ENCODE measurements around the gene DPM1.
"Not testable (repeated sequence)": the region's sequence is repeated elsewhere in the genome, so short reads cannot be mapped to it uniquely, and the experiment has no call there.

DPM1 gene

DNA sequence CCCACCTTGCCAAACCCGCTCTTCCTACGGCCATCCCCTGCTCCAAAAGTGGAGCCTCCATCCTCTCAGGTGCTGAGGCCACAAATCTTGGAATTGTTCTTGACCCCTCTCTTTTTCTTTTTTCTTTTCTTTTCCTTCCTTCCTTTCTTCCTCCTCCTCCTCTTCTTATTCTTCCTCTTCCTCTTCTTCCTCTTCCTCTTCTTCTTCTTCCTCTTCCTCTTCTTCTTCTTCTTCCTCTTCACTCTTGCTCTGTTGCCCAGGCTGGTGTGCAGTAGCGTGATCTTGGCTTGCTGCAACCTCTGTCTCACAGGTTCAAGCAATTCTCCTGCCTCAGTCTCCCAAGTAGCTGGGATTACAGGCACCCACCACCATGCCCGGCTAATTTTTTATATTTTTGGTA is 20.2 kb upstream of the DPM1 start:
- DNase-seq: not testable (repeated sequence)

DNA sequence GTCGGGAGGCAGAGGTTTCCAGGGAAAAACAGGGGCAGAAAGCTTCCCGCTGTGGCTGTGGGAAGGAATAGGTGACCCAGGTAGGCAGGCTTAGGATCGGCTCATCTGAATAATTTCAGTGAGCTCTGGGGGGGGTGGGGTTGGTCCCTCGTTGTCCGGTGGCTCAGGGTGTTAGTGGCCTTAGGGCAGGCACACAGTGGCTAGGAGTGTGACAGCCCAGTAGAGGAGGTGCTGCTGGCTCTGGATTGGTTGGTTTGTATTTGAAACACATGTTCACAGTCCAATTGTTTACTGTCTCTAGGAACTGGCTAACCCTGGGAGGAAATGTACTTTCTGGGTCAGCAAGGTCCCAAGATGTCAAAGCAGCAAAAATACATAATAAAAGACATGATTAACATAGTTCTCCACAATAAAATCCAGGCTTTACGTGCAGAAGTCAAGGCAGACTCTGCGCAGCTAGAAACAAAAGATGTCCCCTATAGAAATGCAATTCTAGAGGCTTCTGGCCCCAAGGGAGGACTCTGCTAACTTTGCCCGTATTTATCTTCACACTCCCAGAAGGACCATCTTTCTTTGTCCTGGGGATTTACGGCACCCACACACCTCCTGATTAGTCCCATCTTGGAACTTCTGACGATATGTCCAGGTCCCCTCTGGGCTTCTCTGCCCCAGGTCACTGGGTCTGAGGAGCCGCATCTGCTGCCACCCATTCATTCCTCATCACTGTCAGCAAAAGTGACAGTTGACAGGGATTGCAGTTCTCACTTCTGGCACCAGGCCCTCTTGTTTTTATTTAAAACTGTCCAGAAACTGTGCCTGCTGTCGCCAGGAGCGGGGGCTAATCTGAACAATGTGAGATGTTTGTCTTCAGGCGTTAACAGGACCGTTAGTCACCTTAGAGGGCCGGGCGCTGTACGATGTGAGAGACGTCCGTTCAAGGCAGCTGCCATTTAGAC is 19.0 kb upstream of the DPM1 start:
- DNase-seq: no peak

DNA sequence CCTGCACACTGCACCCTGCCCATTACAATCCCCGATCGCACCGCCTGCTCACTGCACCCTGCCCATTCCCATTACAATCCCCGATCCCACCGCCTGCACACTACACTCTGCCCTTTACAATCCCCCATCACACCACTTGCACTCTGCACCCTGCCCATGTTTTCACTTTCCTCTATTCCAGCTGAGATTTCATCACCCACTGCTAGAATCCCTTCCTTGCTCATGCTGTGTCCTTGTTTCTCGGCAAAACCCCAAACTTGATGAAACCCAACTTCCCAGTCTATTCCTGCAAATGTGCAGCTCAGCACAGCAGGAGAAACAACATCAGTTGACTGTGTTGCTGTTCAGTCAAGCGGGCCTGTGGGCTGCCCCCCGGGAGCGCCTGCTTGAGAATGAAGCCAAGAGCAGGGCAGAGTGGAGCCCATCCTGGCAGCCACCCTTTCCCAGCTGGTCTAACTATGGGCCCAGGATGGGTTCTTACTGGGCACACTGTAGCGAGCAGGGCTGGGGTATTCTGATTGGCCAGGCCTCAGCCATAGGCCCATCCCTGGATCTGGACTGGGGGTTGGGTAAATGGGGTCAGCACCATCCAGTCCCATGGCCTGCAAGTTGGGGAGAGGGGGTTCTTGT is 17.5 kb upstream of the DPM1 start:
- DNase-seq: no peak

DNA sequence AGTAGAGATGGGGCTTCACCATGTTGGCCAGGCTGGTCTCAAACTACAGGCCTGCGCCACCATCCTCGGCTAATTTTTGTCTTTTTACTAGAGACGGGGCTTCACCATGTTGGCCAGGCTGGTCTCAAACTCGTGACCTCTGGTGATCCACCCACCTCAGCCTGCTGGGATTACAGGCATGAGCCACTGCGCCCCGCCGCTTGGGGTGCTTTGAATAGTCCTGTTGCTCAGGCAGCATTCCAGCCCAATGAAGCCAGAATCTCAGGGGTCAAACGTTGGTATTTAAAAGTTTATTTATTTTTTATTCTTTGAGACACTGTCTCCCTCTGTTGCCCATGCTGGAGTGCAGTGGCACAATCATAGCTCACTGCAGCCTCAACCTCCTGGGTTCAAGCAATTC is 11.6 kb upstream of the DPM1 start:
- DNase-seq: no peak

DNA sequence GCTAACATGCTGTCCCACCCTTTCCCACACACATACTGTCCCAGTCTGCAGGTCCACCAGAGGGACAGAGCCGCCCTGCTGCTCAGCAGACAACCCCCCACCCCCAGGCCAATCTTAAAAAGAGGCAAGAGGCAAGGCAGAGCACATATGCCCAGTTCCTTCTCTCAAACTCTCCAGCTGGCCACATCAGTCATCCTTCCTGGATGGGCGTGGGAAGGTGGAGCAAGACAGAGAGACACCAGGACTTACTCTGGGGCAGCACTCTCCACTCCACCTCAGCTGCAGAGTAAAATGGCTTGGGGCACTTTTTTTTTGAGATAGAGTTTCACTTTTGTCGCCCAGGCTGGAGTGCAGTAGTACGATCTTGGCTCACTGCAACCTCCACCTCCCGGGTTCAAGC is 11.1 kb upstream of the DPM1 start:
- DNase-seq: no peak

DNA sequence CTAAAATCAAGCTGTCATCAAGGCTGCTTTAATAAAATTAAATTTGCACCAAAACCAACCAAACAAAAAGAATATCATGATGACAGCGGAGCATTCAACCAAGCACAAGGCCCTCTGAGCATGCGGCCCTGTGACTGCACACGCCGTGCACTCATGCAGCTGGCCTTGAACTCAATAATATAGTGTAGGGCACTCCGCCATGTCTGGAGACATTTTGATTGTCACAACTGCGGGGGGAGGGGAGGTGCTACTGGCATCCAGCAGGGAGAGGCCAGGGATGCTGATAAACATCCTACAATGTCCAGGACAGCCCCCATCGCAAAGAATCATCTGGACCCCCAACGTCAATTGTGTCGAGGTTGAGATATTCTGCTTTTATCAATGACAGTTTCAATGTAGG is 10.0 kb upstream of the DPM1 start:
- DNase-seq: no peak

DNA sequence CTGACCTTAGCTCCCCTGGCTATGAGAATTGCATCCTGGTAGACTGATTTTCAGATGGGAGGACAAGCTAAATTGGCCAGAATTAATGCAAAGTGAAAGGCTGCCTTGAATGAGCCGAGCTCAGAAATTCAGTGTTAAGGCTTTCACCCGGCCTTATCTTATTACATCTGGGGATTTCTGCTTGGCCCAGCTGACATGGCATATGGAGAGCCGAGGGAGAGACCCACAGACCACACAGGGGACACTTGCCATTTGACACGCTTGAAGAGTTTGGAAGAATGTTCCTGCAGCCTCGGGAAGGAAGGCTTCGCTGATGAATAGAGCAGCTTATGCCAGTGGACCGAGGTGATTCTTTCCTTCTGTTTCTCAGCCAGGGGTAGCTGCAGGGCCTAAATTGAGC is 9.3 kb upstream of the DPM1 start:
- DNase-seq: no peak

DNA sequence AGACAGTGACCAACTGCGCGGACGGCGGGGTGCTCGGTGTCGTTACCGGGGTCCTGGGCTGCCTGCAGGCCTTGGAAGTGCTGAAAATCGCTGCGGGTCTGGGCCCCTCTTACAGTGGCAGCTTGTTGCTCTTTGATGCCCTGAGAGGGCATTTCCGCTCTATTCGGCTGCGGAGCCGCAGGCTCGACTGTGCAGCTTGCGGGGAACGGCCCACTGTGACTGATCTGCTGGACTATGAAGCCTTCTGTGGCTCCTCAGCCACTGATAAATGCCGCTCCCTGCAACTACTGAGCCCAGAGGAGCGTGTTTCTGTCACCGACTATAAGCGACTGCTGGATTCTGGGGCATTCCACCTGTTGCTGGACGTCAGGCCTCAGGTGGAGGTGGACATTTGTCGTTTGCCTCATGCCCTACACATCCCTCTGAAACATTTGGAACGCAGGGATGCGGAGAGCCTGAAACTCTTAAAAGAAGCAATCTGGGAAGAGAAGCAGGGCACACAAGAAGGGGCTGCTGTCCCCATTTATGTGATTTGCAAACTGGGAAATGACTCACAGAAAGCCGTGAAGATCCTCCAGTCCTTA is 1.3 kb upstream of the DPM1 start:
- DNase-seq: no peak

DNA sequence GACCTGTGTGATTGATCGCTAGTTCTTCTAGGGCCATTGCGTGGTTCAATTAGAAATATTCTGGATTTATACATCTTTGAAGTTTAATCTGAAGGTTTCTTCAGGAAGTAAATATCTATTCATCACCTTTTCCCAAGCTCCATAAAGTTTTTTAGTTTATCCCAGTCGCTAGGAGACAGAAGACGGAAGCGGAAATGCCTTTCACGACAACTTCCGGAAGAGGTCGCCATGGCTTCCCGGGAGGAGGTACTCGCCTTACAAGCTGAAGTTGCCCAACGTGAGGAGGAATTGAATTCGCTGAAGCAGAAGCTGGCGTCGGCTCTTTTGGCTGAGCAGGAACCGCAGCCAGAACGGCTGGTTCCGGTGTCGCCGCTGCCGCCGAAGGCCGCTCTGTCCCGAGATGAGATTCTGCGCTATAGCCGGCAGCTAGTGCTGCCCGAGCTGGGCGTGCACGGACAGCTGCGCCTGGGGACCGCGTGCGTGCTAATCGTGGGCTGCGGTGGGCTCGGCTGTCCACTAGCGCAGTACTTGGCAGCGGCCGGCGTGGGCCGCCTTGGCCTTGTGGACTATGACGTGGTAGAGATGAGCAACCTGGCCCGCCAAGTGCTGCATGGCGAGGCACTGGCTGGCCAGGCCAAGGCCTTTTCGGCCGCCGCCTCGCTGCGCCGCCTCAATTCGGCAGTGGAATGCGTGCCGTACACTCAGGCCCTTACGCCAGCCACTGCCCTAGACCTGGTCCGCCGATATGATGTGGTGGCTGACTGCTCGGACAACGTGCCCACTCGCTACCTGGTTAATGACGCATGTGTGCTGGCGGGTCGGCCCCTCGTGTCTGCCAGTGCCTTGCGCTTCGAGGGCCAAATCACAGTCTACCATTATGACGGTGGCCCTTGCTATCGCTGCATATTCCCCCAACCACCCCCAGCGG is 547 bp upstream of the DPM1 start, which contains the start of gene MOCS3:
Gene MOCS3, plus strand, starts transcription at position 204 of the 928 bp plus-strand sequence. Its CDS starts 25 bp downstream, at position 229.
- DNase-seq: peak; percentile 62

DNA sequence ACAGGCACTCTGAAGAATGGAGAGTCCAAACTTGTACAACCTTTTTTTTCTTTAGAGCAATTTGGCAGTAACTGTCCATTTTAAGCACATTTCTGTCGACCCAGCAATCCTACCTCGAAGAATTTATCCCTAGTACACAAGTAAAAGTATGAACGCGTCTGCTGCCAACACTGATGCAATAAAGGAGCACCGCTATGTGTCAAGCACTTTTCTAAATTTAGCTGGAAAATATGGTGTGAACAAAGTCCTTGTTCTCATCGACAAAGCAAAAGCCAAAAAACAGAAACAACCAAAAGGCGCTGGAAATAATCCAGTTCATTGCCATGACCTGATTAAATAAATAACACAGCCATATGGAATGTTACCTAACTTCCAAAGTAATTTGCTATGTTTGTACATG is 1.1 kb downstream of the DPM1 start:
- DNase-seq: no peak

DNA sequence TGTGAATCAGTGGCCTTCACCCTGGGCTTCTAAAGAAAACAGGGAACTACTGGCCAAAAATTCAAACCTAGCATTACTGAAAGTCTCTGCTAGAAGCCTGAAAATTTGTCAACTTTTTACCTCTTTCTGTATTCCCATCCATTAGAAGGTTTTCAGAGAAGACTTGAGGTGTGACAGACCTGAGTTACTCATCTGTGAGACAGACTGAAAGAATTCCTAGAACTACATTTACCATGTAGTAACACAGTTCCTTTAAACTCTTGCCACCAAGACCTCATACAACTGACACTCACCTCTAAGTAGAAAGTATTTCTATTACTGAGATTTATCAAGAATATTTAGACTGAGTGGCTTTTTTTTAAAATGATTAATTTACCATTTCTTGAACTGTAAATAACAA is 4.5 kb downstream of the DPM1 start:
- no peak for DNase-seq

DNA sequence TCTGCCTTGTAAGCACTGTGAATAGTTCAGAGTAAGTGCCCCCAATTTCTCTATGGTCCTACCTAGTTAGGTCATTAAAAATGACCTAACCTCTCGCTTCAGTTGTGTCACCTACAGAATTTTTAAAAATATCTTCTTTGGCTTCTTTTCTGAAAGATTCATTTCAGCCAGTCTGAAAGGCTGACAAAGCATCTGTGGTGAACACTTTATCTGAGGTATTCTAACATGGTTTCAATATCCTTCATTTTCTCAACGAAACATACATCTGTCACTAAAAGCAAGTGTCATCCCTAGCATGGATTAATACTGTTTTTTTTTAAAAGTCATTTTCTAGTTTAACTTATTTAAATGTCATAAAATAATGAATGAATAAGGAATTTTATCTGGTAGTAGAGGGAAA is 5.1 kb downstream of the DPM1 start:
- DNase-seq: no peak

DNA sequence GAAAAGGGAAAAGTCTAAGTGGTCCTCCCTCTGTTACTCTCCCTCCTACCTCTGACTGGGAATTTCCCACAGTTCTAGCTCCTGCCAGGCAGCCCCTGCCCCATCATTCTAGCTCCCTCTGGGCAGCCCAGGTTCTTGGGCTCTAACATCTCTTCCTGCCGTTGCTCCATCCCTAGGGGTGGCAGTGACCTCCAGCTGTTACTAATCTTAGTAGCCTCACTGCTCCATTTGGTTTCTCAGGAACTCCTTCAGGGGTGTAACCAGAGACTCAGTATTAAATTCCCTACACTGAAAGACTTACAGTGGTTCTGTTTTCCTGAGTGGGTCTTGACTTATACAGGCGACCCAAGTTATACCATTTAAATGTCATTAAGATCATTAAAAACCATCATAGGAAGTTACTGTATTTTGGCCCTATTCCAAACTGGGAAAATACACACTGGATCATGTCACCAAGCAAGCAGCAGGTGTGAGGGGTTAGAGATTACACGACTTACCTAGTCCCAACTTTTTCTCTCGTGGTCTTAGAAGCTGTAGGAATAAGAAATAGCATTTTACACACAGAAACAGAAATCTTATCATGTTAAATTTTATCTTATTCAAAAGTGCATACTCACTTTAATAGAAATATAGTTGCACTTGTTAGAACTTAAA is 10.1 kb downstream of the DPM1 start:
- DNase-seq: no peak

DNA sequence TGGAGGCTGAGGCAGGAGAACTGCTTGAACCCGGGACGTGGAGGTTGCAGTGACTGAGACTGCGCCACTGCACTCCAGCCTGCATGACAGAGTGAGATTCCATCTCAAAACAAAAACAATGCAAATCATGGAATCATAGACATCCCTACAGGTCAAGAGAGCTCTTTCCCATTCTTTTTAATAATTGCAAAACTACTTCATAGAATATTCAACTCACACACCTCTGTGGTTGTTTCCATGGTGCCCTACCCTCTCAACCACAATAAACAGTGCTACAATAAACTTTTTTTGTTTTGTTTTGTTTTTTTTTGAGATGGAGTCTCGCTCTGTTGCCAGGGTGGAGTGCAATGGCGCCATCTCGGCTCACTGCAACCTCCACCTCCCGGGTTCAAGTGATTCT is 15.3 kb downstream of the DPM1 start:
- DNase-seq: no peak

DNA sequence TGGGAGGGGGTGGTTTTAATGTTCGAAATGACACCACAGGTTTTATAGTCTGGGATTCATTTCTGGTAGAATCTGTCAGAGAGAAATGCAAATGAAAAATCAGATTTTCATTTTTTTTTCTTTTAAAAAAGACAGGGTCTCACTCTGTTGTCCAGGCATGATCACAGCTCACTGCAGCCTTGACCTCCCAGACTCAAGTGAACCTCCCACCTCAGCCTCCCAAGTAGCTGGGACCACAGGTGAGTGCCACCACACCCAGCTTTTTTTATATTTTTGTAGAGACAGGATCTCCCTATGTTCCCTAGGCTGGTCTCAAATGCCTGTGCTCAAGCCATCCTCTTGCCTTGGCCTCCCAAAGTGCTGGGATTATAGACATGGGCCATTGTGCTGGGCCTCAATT is 24.7 kb downstream of the DPM1 start:
- no peak for DNase-seq

DNA sequence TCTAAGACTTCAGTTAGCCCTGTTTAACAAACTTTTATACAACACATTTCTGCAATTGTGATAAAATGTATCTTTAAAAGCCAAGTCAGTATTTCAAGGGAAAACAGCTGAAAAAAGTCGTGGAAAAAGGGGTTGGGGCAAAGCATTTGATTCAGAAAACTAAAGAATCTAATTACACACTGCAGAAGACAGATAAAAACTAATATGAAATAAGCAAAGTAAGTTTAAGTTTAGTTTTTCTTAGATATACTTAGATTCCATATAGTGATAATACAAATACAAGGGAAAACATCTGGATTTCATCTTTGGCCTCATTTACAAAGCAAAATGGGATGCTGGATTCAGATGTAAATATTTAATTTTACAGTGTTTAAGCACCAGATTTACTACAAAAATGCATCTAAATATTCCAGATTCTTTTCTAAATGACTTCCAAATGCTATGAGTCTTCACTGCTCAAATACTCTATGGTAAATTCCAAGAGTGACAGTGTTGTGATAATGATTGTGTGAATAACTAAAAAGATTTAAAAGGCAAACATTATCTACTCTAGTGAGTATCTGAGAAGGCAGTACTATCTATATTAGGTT is 25.5 kb downstream of the DPM1 start:
- DNase-seq: no peak

DNA sequence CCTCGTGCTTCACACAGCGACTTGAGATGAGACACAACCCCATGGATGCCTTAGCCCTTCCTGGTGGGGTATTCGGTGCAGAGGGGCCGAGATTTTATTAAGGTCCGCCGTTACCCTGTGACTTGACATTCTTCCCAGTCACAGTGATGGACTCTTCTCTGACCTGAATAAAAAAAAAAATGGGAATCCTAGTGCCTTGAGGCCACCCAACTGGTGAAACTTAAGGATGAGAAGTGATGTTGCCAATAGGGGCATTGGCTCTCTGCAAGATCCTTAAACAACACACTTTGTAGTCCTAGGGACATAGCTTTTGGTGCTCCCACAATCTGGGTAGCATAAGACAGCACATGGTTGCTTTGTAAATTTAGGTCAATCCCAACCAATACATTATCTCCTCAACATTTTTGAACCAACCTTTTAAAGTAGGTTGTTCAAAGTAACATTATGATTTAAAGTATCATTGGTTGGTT is 26.3 kb downstream of the DPM1 start:
- no peak for DNase-seq

DNA sequence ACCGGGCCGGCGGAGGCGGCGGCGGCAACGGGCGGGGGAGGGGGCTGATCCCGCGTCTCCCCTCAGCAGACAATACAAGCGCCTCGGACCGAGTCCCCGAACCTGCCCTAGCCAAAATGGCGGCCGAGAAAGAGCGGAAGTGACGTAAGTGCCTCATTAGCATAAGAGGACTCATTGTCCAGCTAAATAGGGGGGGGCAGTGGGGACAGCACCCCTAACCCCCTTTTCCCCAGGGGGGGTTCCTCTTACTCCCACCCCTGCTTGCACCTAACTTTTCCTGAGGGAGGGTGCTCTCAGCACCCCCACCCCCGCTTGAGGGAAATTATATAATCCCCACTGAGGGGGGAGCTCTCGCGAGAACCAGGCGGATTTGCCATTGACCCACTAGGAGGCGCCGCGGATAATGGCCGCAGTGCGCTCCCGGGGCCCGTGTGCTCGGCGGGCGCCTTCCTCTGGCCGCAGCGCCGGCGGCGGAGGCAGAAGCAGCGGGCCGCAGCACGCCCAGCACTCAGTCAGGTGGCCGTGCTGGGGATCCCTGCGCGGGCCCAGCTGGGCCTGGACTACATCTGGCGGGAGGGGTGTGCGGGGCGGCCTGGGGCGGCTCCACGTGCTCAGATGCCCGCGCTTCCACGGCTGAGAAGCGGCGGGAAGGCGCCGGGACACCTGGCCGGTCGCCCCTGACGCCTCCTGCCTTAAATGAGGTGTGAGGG is 26.9 kb downstream of the DPM1 start, which contains the start of gene ADNP:
Gene ADNP, minus strand, starts transcription at position 132 of the 710 bp plus-strand sequence. CDS start 27,441 bp downstream, outside the sequence.
- DNase-seq: peak; percentile 80

DNA sequence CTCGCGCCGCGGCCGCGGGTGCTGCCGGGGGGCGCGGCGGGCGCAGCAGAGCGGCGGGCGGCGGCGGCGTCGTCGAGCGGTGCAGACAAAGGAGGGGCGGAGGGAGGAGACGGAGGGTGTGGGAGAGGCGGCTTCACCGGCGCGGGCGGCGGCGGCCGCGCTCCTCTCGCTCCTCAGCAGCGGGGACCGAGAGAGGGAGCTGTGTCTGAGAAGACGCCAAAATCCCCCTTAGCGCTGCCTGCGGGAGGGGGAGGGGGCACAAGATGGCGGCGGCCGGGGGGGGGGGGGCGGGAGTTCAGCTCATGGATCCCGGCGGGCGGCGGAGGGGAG is 27.4 kb downstream of the DPM1 start:
- DNase-seq: no peak

DNA sequence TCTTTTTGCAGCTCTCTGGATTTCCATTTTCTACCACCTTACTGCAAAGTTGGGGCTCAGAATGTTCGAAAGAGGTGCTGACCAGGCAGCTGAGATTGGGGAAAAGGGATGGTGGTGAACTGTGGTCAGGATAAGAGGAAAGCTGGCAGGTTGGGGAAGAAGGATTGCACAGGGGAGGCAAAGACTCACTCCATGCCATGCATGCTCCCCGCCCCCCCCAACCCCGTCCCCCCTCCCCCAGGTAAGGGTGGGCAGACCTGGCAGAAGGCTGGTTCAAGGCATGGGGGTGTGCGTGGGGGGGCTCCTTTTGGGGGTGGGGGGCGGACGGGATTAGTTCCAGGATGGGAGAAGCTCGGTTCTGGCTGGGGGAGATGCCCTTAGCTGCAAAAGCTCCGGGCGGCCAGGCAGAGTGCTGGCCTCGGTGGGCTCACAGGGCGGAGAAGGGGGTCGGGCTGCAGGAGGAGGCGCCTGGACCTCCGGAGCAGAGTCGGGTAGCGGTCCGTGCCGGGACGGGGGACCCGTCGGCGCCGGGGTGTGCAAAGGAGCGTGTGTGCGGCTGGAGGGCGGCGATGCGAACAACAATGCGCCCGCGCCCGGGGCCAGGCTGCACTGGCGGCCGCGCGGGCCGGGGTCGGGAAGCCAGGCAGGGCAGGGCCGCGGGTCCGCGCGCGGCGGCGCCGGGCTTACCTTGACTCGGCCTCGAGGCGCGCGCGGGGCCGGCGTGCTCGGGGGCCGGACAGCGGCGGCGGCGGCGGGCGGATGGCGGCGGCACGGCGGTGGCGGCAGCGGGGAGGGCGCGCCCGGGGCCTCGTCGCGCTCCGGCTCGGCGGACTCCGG is 28.0 kb downstream of the DPM1 start:
- DNase-seq: peak; percentile 24
